NCI-H2171 (cell line): ENCODE measurements around the gene ZNF462.

Experiments
- DNase-seq: peaks from one replicate; lab custom pipeline; 2025; lab: John Stamatoyannopoulos, UW

The ZNF462 gene

GRCh38 chr9:106925392-106925791 is 62.4 kb downstream of the ZNF462 start:
- no peak for DNase-seq

DNA sequence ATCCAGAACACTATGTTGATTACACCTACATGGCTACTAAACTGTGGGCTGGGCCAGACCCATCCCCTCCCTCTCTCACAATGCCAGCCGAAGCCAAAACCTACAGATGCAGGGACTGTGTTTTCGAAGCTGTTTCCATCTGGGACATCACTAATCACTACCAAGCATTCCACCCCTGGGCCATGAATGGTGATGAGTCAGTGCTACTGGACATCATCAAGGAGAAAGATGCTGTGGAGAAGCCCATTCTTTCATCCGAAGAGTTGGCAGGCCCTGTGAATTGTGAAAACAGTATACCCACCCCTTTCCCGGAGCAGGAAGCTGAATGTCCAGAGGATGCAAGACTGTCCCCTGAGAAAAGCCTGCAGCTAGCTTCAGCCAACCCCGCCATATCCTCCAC is 65.0 kb downstream of the ZNF462 start:
- DNase-seq = no peak

DNA sequence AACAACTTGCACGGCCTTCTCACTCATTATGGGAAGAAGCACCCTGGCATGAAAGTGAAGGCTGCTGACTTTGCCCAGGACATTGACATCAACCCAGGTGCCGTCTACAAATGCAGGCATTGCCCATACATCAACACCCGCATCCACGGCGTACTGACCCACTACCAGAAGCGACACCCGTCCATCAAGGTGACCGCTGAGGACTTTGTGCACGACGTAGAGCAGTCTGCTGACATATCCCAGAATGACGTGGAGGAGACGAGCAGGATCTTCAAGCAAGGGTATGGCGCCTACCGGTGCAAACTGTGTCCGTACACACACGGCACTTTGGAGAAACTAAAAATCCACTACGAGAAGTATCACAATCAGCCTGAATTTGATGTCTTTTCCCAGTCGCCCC is 65.4 kb downstream of the ZNF462 start:
- DNase-seq = no peak

- no peak for DNase-seq
Observed at GRCh38 chr9:106929471-106930177, 66.7 kb downstream of the ZNF462 start.

DNA sequence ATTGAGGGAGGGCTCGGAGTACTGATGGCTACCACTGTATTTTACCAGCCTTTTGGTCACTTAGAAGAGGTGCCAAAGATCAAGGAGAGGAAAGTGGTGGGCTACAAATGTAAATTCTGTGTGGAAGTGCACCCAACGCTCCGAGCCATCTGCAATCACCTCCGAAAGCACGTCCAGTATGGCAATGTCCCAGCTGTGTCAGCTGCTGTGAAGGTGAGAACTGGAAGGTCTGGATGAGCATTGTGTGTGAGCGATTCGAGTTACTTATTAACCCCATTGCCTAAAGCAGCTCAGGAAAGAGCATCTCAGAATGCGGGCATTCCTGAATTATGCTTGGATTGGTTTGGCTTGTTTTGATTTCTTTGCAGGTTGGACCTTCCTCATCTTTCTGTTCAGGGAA is 67.5 kb downstream of the ZNF462 start:
- DNase-seq = no peak

- no peak for DNase-seq
Observed at GRCh38 chr9:106931466-106931865, 68.5 kb downstream of the ZNF462 start.

DNA sequence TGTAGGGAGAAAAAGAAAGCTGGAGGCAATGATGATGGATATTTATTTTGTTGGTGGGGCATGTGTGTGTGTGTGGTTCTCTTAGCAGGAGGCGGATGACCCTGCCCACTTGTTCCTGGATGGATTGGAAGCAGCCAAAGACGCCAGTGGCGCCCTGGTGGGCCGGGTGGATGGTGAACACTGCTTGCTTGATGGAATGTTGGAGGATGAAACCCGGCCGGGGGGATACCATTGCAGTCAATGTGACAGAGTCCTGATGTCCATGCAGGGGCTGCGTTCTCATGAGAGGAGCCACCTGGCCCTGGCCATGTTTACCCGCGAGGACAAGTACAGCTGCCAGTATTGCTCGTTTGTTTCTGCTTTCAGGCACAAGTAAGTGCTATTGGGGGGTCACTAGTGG is 69.2 kb downstream of the ZNF462 start:
- no peak for DNase-seq

- no peak for DNase-seq
Observed at GRCh38 chr9:106932675-106933074, 69.7 kb downstream of the ZNF462 start.

DNA sequence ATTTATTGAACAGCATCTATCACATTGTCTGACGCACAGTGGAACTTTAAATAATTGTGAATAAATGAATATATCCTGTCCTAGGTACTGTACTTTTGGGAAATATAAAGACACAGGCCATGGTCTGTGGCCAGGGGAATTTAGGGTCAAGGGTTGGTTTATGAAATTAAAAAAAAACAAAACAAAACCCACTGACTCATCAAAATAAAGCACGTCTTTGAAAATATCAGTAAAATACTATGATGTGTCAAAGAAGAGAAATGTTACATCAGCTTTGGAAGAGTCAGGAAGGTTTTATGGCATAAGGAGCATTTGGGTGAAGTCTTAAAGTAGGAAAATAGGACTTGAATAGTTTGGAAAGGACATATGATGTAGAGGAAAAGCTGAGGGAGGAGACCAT is 70.5 kb downstream of the ZNF462 start:
- no peak for DNase-seq

GRCh38 chr9:106934442-106935238 is 71.7 kb downstream of the ZNF462 start:
- DNase-seq = no peak

DNA sequence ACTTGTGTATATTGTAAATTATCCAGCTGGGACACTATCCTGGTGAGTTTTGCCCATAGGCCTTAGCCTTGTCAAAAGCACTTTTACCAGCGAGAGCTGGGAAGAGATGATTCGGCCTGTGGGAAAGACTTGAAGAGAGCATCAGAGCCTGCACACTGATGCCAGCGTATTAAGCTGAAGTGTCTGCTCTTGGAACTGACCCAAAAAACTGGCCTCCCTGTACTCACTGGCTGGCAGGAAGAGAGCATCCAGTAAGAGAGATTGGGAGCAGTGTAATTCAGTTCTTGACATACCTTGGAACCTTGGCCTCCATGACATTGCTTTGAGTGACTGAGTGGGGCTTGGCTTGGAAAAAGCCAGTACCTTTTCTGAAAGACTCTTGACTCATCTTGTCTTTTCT is 73.7 kb downstream of the ZNF462 start:
- no peak for DNase-seq

DNA sequence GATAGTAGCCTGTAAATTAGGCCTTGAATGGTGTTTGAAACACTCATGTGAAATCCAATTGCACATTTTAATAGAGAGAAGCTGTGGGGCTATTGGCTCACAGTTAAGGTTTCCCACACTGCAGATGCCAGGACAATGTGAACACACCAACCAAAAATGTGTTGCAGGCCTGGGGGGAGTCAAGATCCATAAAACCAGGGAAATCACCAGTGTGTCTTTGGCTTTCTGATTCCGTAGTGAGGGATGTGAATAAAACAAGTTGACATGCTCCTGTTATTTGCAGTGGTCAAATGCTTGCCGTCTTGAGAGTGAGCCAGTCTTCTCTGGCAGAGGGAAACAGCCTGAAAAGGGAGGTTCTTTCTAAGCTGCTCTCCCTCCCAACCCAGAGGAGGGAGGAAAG is 79.0 kb downstream of the ZNF462 start:
- no peak for DNase-seq

DNA sequence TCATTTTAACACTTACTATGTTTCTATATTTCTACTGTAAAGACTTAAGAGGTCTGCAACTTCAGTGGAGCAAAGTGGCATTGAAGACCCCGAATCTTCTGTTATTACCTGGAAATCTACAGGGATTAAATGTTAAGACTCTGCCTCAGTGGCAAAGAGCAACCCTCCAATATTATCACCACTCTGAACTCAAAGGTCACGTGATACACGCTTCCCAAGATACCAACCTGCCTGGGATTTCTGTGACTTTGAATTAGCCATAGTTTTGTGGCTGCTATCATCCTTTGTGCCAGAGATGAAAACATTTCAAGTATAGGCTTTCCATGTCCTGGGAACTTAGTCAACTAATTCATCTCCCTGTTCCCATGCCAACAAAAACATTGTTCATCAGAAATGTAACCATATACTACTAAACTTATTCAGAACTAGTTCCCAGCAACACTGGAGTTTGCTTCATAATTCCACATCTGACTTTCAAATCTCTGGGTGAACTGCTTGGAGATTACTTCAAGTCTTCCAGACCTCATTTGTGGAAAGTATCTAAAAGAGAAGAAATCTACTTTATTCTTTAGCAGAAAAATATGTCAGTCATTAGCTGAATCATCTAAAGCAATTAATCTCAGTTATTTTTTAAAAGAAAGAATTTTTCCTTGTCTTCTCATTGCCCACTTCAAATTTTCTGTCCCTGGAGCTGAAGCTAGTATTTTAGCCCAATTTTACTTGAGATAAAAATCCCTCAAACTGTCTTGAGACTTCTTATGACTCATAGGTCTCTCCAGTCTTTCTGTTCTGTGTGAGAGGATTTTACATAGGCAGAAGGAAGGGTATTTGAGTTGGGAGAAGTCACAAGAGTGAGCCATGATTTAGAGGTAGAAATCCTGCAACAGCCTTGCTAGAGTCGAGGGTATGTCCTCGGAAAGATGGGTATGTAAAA is 83.0 kb downstream of the ZNF462 start:
- DNase-seq = no peak

DNA sequence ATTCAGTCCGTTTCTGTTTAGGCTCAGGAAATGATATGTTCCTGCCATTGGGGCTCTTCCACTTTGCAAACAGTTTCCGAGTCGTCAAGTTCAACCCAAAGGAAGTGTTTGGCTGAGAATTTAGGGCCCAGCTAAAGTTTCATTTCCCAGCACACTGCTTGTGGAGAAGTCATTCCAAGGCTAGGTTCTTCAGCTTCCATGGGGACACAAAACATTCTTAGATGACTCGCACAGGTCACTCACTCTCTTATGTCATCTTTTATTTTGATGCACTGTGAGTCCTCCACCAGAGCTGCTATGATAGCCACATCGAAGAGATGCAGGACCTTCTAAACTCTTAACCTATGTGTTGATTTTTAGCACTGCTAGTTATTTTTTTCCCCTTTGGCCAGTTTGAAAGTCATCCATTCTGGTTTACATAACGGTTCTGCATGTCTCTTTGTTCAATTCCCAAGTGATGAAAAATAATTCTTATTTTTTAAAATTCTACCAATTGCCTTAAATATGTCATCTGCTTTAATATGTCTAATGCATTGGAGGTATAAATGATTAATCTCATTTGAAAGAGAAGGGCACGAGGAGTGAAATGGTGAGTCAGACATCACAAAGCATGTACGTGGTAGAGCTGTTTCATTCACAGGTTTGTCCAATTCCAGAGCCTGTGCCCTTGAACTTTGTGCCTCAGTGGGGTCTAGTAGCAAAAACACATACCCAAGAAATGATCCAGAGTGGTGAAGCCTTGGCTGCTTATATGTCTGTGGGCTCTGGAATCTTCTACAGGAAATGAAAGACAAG is 84.3 kb downstream of the ZNF462 start:
- DNase-seq = no peak

GRCh38 chr9:106953174-106953573 is 90.2 kb downstream of the ZNF462 start:
- no peak for DNase-seq

DNA sequence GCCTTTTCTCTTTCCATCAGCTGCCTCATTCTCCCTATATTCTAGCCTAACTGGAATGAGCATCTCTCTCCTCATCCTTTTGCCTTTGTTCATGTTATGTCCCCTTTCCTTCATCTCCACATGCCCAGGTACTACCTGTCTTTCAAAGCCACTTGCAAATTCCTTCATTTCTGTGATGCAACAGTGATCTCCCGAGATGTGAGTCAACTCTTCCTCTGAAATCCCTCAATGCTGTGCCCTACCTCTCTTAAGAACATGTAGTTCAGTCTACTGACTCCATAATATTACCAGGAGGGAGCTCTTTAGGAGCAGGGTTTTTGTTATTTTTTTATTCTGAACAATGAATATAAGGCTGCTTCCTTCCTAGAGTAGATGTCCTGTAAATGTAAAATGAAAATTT is 91.6 kb downstream of the ZNF462 start:
- no peak for DNase-seq

GRCh38 chr9:106954974-106955850 is 92.2 kb downstream of the ZNF462 start:
- no peak for DNase-seq

DNA sequence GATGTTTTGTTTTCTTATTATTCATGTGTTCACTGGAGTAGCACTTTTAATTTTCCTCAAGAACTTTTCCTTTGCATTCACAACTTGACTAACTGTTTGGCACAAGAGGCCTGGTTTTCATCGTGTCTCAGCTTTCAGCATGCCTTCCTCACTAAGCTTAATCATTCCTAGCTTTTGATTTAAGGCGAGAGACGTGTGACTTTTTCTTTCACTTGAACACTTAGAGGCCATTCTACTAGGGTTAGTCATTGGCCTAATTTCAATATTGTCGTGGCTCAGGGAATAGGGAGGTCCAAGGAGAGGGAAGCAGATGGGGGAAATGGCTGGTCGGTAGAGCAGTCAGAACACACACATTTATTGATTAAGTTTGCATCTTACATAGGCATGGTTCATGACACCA is 94.0 kb downstream of the ZNF462 start:
- DNase-seq = no peak

- DNase-seq = no peak
Observed at GRCh38 chr9:106958955-106959657, 96.1 kb downstream of the ZNF462 start.

DNA sequence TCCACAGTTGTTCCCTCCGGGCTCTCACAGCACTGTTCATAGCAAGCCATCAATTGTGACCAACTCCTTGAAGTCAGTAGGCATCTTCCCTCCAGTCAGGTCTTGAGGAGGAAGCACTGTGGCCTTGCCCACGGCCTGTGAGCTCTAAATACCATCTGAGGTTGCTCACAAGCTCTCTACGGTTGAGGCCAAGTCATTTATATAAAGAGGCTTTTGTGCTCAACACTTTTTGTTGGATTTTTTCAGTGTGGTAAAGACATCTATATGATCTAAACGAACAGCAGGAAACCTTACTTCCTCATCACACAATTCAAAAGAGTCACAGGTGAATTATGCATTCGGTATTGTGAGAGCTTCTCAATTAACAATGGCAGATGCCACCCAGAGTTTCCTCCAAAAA is 97.3 kb downstream of the ZNF462 start:
- no peak for DNase-seq
